CD14-positive monocyte (primary cell): ENCODE data around the gene EFEMP2. TPM values are rescaled to one million over a fixed set of nuclear protein-coding genes. Genes with fewer than 3 reads are reported as not detected.

Experiments
- DNase-seq, 3 donors: peaks; one replicate each; pipeline ENCODE4 v3.0.0-alpha.2; 2011 to 2022
- H2AFZ ChIP-seq: 2 replicates; pipeline ENCODE4 v1.6.0; 2012; ENCODE audit warnings: mild to moderate bottlenecking, low read depth, low read length, inconsistent platforms; ENCODE audit not compliant: insufficient read depth, poor library complexity, severe bottlenecking
- H3K27ac ChIP-seq, 2 donors: 1 replicate in 1 of 2; 2 replicates in 1 of 2; pipeline ENCODE4 v1.5.1; 2012 to 2013; ENCODE audit warnings: low read length in 2 of 2, control low read depth in 1 of 2, inconsistent platforms in 1 of 2, low read depth in 1 of 2, mild to moderate bottlenecking in 1 of 2
- H3K27me3 ChIP-seq, 2 donors: one replicate each; pipeline versions ENCODE4 v1.6.0 to v1.6.1; 2011 to 2013; ENCODE audit warnings: low read length in 2 of 2; ENCODE audit not compliant: control insufficient read depth in 2 of 2, insufficient read depth in 2 of 2
- H3K36me3 ChIP-seq, 2 donors: replicated peaks in 1 of 2; 1 replicate in 1 of 2; 2 replicates in 1 of 2; pipeline versions ENCODE4 v1.5.1 to v1.6.1; 2012 to 2013; ENCODE audit warnings: low read length in 2 of 2, control low read depth in 1 of 2, inconsistent platforms in 1 of 2, mild to moderate bottlenecking in 1 of 2; ENCODE audit not compliant: insufficient read depth in 2 of 2, control insufficient read depth in 1 of 2
- H3K4me1 ChIP-seq, 2 donors: 1 replicate in 1 of 2; 2 replicates in 1 of 2; pipeline versions ENCODE4 v1.5.1 to v1.6.1; 2012 to 2013; ENCODE audit warnings: low read length in 2 of 2, control low read depth in 1 of 2, inconsistent platforms in 1 of 2, mild to moderate bottlenecking in 1 of 2, moderate library complexity in 1 of 2; ENCODE audit not compliant: insufficient read depth in 2 of 2, control insufficient read depth in 1 of 2
- H3K4me2 ChIP-seq: replicated peaks from 2 replicates; pipeline ENCODE3; 2012; ENCODE audit warnings: low read length, moderate library complexity, mild to moderate bottlenecking; ENCODE audit not compliant: poor library complexity, severe bottlenecking; ENCODE audit errors: extremely low read depth
- H3K4me3 ChIP-seq, 3 experiments: fragments of 200-600 bp in 1 of 3; sonication (generic) in 1 of 3; replicated peaks in 1 of 3; 1 replicate in 2 of 3; 2 replicates in 1 of 3; pipeline ENCODE4 v1.5.1; 2011 to 2013; ENCODE audit warnings: low read length in 3 of 3, mild to moderate bottlenecking in 3 of 3, control low read depth in 2 of 3, low read depth in 2 of 3, inconsistent platforms in 1 of 3, moderate library complexity in 1 of 3
- H3K79me2 ChIP-seq: 2 replicates; pipeline ENCODE4 v1.6.0; 2012; ENCODE audit warnings: mild to moderate bottlenecking, control low read depth, inconsistent platforms, low read length, moderate library complexity; ENCODE audit not compliant: insufficient read depth
- H3K9ac ChIP-seq: 2 replicates; pipeline ENCODE4 v1.6.0; 2017; ENCODE audit warnings: low read length, mild to moderate bottlenecking; ENCODE audit not compliant: insufficient read depth, poor library complexity, severe bottlenecking
- H3K9me3 ChIP-seq, 2 donors: replicated peaks in 1 of 2; 1 replicate in 1 of 2; 2 replicates in 1 of 2; pipeline versions ENCODE4 v1.5.1 to v1.6.1; 2012 to 2013; ENCODE audit warnings: low read length in 2 of 2, control low read depth in 1 of 2; ENCODE audit not compliant: control insufficient read depth in 1 of 2, insufficient read depth in 1 of 2
- H4K20me1 ChIP-seq: 2 replicates; pipeline ENCODE4 v1.6.0; 2012; ENCODE audit warnings: mild to moderate bottlenecking, low read length, control low read depth, moderate library complexity; ENCODE audit not compliant: insufficient read depth
- H3K27ac Mint-ChIP-seq, 7 donors: one replicate each; pipeline ENCODE4 v1.8.0; 2020; ENCODE audit warnings: mild to moderate bottlenecking in 7 of 7, mixed read lengths in 7 of 7, moderate library complexity in 6 of 7, inconsistent platforms in 2 of 7
- H3K27me3 Mint-ChIP-seq, 3 donors: one replicate each; pipeline ENCODE4 v1.8.0; 2021 to 2022; ENCODE audit warnings: low read depth in 3 of 3, mild to moderate bottlenecking in 3 of 3, mixed read lengths in 3 of 3, moderate library complexity in 3 of 3, inconsistent platforms in 1 of 3
- H3K36me3 Mint-ChIP-seq, 2 donors: one replicate each; pipeline ENCODE4 v1.8.0; 2020; ENCODE audit warnings: mixed read lengths in 2 of 2, inconsistent platforms in 1 of 2, mild to moderate bottlenecking in 1 of 2
- H3K4me1 Mint-ChIP-seq: one replicate; pipeline ENCODE4 v1.8.0; 2020; ENCODE audit warnings: mild to moderate bottlenecking, mixed read lengths
- H3K4me3 Mint-ChIP-seq, 2 donors: one replicate each; pipeline ENCODE4 v1.8.0; 2020; ENCODE audit warnings: mild to moderate bottlenecking in 2 of 2, mixed read lengths in 2 of 2, moderate library complexity in 1 of 2
- H3K9me3 Mint-ChIP-seq, 7 donors: one replicate each; pipeline ENCODE4 v1.8.0; 2020 to 2022; ENCODE audit warnings: mixed read lengths in 7 of 7, mild to moderate bottlenecking in 6 of 7, moderate library complexity in 6 of 7, inconsistent platforms in 2 of 7
- WGBS: methylation state at CpG from one replicate; pipeline ENCODE4 v1.1.5; 2013; ENCODE audit warnings: missing lambda C conversion rate; ENCODE audit not compliant: insufficient coverage; 5-methylcytosine and 5-hydroxymethylcytosine counted together
- intact Hi-C, 2 donors: fragments of 100-400 bp; cut with micrococcal nuclease; formaldehyde crosslinking; loops; one replicate each; pipeline versions ENCODE4 v1.15.0 to v1.15.1; 2023
- polyA plus RNA-seq, 3 donors: library from polyadenylated mRNA; depleted of rRNA in 1 of 3; unstranded in 2 of 3; stranded (reverse) in 1 of 3; fragments of 300-500 nt in 2 of 3; fragments of >200 nt in 1 of 3; fragmentation: Illumina TruSeq in 2 of 3; gene quantifications; 1 replicate in 2 of 3; 2 replicates in 1 of 3; pipeline ENCODE4 v1.2.3, GENCODE V29; 2012 to 2021
- TF ChIP-seq, protein P1 (sequence below): fragments of 200-600 bp; IDR thresholded peaks from one replicate; pipeline ENCODE4 v1.8.0; 2022; ENCODE audit warnings: antibody characterized with exemption, mild to moderate bottlenecking

EFEMP2 gene
- polyA plus RNA-seq, 3 donors: 0.44 to 14.7 TPM; not detected in 1

- Histone ChIP-seq H3K4me2 (peak overlapping the region; percentile 1), H3K79me2 (peaks cover 9% of the 10 kb centered on the region), H3K4me1 (peaks cover 12 to 32% of the 10 kb centered on the region in 2 donors), H3K9ac (no peak overlapping the region), H3K9me3 (no peaks in the 10 kb centered on the region), H3K4me3 (no peak overlapping the region), H3K36me3 (peaks cover 42 to 46% of the 10 kb centered on the region in 2 donors), H4K20me1 (peaks cover 29% of the 10 kb centered on the region), H2AFZ (no peak overlapping the region), H3K27me3 (no peaks in the 10 kb centered on the region), H3K27ac (no peak overlapping the region)
- peaks cover 0 to 4% (median 0%) of the 10 kb centered on the region in 7 donors for H3K9me3 Mint-ChIP-seq
- peaks cover 6 to 26% (median 21%) of the 10 kb centered on the region in 3 donors for H3K27me3 Mint-ChIP-seq
- H3K27ac Mint-ChIP-seq: peak overlapping the region in 1 of 7 donors; percentile 23
- TF ChIP-seq, protein P1, sequence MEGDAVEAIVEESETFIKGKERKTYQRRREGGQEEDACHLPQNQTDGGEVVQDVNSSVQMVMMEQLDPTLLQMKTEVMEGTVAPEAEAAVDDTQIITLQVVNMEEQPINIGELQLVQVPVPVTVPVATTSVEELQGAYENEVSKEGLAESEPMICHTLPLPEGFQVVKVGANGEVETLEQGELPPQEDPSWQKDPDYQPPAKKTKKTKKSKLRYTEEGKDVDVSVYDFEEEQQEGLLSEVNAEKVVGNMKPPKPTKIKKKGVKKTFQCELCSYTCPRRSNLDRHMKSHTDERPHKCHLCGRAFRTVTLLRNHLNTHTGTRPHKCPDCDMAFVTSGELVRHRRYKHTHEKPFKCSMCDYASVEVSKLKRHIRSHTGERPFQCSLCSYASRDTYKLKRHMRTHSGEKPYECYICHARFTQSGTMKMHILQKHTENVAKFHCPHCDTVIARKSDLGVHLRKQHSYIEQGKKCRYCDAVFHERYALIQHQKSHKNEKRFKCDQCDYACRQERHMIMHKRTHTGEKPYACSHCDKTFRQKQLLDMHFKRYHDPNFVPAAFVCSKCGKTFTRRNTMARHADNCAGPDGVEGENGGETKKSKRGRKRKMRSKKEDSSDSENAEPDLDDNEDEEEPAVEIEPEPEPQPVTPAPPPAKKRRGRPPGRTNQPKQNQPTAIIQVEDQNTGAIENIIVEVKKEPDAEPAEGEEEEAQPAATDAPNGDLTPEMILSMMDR: no peak
- peaks cover 36 to 50% of the 10 kb centered on the region in 2 donors for H3K36me3 Mint-ChIP-seq
- peaks cover 24% of the 10 kb centered on the region for H3K4me1 Mint-ChIP-seq
- DNase-seq: no peak
- no peak overlapping the region for H3K4me3 Mint-ChIP-seq
- WGBS: 36% methylated on average over 12 of the region's 29 CpGs
- intact Hi-C loops: no loop called here
Observed at GRCh38 chr11:65867284-65868071, 5.1 kb downstream of the EFEMP2 start.

- H3K36me3 Mint-ChIP-seq: peaks cover 40 to 57% of the 10 kb centered on the region in 2 donors
- no peak overlapping the region for H3K4me3 Mint-ChIP-seq
- Histone ChIP-seq H3K36me3 (peaks cover 48 to 53% of the 10 kb centered on the region in 2 donors), H3K4me3 (no peak overlapping the region), H2AFZ (no peak overlapping the region), H4K20me1 (peaks cover 36% of the 10 kb centered on the region), H3K9ac (no peak overlapping the region), H3K27ac (no peak overlapping the region), H3K4me2 (no peak overlapping the region), H3K79me2 (peaks cover 17% of the 10 kb centered on the region), H3K27me3 (no peaks in the 10 kb centered on the region), H3K4me1 (peaks cover 9 to 28% of the 10 kb centered on the region in 2 donors), H3K9me3 (no peaks in the 10 kb centered on the region)
- intact Hi-C loops: no loop called here
- H3K9me3 Mint-ChIP-seq: peaks cover 0 to 4% (median 0%) of the 10 kb centered on the region in 7 donors
- 87% methylated on average over 13 of the region's 21 CpGs for WGBS
- peaks cover 6 to 26% (median 18%) of the 10 kb centered on the region in 3 donors for H3K27me3 Mint-ChIP-seq
- peaks cover 26% of the 10 kb centered on the region for H3K4me1 Mint-ChIP-seq
- peak overlapping the region in 1 of 7 donors; percentile 23 for H3K27ac Mint-ChIP-seq
- TF ChIP-seq, protein P1: no peak
- no peak for DNase-seq
Observed at GRCh38 chr11:65866509-65867283, 5.9 kb downstream of the EFEMP2 start.
